DMS53 (cell line): ENCODE data around the gene CMBL.
A peak's percentile ranks its signal among the peaks of the same experiment; 100 is the strongest.
"Not testable (repeated sequence)": the region's sequence is repeated elsewhere in the genome, so short reads cannot be mapped to it uniquely, and the experiment has no call there.

Experiments used
- DNase-seq: peaks from one replicate; lab custom pipeline; 2025; lab: John Stamatoyannopoulos, UW

The CMBL gene

DNA sequence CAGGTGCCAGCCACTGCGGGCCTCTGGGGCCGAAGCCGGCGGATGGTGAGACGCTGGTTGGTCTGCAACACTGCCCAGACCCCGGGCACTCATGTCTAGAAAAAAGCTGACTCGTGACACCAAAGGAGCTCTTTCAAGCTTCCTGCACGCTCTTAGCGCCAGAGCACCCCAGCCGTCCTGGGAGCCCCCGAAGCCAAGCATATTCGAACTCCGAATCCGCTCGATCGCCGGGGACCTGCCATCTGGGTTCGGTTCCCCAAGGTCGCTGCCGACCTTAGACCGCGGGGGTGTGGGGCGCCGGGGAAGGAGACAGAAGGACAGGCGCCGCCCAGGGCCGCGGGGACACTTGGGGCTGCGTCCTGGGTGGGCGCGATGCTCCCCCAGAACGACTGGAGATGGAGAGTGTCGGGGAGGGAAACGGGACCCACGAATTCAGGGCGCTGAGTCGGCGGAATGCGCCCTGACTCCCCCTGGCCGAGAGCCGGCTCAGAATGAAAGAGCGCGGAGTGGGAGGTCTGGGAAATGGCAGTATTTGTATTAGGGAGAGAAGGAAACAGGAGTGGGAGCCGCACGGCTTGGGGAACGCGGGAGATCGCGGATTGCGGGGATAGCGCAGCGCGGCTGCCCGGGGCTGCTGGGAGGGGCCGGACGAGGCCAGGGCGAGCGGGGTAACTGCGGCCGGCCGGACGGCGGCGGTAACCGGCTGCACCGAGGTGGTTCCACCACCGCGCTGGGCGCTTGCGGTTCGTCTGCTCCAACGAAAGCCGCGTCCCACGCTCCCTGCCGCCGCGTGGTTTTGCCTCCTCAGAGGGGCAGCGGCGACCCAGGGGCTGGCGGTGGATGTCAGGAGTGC is 25.7 kb upstream of the CMBL start:
- peak; percentile 85 for DNase-seq

DNA sequence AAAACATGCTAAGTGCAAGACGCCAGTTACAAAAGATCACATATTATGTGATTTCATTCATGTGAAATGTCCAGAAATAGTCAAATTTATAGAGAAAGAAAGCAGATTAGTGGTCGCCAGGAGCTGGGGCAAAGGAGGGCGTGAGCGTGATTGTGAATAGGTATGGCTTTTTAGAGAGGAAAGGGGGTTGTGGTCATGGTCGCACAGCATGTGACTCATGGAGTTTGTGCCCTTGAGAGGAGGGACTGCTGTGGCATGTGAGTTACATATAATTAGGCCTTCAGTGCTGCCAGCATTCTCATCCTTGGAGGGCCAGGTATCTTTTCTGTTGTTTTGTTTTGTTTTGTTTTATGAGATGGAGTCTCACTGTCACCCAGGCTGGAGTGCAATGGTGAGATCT is 24.6 kb upstream of the CMBL start:
- DNase-seq: peak; percentile 59

DNA sequence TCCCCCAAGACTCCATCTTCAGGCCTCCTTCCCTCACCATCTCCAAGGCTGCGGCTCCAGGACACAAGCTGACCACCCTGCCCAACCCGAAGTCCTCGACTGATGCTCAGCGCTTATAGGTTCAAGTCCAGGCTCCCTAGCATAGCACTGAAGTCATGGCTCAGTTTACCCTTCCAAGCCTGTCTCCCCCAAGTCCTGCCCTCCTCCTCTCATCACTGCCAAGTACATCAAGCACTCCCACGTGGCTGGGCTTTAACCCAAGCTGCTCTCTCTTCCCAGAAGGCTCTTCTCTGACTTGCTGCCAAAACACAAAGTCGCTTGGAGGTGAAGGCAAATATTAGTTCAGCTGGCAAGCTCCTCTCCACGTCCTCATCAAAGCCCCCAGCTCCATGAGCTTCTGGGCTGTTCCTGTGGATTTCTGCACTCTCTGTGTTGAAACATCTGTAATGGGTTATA is 23.7 kb upstream of the CMBL start:
- DNase-seq: peak; percentile 98

DNA sequence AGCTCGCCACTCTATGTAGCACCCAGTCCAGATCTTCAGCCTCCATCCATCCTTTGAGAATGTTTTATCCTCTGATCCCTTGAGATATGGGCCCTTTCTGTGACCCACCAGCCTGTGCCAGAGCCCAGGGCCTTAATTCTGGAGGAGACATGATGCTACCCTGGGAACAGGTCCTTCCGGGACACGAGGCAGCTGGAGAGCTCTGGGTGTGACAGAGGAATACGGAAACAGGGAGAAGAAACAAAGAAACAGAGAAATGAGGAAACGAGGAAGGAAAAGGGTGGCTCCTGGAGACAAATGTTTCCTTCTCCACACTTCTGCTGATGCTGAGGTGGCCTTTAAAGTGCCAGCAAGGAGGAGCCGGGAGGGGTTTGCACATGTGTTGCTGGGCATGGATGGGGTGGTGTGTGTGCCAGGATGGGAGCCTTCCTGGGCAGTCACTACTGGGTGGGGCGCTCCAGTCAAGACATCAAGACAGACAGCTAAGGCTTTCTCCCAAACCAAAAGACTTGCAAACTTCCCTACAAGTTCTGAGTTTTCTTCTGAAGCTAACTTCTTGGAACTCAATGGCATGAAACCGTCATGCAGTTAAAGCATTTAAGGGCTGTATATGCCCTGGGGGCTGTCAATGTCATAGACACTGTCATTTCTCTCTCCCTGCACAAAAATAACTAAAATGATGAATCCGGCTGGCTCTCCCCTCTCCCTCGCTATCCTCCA is 23.0 kb upstream of the CMBL start:
- no peak for DNase-seq

DNA sequence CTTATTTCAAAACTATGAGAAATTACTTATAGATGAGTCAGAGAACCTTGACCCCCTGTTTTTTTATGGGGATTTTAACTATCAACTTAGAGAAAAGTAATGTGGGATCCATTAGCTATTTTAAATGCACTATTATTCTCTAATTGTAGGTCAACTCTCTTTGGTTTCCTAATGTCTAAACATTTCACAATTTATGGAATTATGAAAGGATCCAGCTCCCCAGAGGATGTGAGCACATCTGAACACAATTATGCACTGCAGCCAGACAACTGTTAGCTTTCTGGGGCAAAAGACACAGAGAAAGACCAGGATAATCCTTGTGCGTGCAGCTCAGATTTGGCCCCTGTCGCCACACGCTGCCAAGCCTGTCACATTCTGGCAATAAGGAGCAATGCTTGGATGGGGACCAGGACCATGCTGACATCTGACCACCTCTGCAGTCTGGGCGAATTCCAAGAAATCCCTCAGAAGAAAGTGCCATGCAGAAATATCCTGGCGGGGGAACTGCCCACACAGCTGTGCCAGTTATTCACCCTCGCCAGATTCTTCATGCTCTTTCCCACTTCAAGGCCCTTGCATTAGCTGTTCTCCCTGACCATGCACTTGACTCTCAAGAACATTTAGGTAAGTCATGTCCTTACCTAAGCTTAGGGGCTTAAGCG is 22.2 kb upstream of the CMBL start:
- DNase-seq: no peak

DNA sequence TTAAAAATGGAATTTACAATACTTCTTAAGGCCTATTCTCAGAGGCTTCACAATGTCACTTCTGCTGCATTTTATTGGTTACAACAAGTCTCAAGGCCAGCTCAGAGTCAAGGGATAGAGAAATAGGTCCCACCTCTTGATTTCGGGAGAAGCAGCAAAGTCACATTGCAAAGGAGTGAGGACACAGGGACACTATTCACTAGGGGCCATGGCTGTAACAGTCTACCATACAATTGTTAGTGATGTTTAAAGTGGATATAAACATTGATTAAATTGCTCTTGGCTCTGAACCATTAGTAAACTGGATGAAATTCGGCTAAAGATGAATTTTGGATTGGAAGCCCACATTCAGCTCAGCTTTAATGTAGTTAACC is 21.7 kb upstream of the CMBL start:
- no peak for DNase-seq

DNA sequence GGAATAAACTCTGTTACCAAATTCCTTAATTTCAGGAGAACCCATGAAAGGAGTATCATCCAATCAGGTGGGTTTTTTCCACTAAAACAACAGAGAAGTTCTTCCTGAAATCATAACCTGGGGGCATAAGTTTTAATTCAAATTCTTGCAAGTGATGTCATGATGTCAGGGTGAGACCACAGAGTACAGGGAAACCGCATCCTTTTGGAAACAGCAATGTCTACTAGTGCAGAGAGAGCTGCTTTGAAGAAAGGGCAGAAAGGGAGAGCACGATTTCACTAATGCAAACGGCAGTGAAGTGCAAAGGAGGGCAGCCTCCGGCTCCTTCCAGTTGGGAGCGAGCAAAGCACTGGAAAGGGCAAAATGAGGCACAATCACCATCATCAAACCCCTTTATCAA is 20.6 kb upstream of the CMBL start:
- no peak for DNase-seq

DNA sequence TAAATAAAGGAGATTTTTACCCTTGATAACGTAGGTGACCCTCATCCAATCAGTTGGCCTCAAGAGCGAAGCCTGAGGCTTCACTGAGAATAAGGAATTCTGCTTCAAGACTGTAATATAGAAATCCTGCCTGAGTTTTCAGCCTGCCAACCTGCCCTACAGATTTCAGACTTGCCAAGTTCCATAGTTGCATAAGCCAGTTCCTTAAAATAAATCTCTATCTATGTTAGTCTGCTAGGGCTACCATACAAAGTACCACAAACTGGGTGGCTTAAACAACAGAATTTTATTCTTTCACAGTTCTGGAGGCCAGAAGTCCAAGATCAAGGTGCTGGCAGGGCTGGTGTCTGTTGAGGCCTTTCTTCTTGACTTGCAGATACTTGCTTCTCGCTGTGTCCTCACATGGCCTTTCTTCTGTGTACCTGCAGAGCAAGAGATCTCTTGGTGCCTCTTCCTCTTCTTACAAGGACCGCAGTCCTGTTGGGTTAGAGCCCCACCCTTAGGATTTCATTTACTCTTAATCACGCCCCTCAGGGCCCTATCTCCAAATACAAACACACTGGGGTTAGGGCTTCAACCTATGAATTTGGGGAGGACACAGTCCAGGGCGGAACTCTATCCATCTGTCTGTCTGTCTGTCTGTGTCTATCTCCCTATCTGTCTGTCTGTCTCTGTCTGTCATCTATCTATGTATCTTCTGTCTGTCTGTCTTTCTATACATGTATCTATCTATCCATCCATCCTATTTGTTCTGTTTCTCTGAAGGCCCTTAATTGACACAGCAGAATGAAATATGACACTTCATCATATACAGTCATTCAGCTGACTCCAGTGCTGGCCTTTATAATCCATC is 17.0 kb upstream of the CMBL start:
- peak; percentile 51 for DNase-seq

DNA sequence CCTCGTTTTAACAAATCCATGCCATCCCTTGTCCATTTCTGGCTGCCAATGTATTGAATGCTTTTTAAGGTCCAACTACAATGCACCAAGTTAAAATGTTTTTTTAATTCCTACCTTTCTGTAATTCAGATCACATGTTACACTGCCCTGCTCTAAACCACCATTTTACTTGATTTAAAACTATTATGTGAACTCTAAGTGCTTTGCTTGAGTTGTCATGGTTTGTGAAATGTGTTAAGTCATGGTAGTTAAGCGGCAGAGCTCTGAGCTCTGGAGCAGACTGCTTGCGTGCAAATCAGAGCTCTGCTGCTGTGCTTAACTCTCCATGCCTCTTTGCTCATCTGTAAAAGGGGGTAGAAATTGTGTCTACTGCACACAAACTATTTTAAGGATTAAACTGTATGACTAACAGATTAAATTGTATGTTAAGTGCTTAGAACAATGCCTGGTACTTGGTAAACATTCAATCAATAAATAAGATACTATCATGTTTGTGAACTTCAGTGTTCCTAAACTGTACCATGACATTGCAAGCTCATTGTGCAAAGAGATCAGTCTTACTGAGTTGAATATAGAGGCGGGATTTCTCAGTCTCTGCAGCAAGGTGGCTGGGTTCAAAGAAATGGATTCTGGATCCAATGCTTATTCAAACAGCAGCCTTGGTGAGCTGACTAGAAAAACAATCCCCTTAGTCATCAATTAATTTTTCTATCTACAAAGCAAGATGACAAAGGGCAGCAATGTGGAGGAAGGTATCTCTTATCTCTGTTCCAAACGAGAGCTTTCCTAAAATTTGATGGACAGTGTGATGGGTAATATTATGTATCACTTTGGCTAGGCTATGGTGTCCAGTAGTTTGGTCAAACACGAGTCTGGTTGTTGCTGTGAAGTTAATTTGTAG is 16.1 kb upstream of the CMBL start:
- DNase-seq: peak; percentile 76

DNA sequence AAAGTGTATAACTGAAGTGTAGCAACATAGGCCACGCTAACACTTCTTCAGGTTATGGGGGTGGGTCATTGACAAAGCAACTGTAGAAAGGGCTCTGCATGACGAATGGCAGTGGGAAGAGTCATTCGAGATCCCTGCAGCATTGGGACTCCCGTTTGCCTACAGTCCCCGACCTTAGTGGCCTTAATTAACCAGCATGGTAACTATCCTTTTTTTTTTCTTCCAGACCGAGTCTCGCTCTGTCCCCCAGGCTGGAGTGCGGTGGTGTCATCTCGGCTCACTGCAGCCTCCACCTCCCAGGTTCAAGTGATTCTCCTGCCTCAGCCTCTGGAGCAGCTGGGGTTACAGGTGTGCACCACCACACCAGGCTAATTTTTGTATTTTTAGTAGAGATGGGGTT is 14.2 kb upstream of the CMBL start:
- no peak for DNase-seq

DNA sequence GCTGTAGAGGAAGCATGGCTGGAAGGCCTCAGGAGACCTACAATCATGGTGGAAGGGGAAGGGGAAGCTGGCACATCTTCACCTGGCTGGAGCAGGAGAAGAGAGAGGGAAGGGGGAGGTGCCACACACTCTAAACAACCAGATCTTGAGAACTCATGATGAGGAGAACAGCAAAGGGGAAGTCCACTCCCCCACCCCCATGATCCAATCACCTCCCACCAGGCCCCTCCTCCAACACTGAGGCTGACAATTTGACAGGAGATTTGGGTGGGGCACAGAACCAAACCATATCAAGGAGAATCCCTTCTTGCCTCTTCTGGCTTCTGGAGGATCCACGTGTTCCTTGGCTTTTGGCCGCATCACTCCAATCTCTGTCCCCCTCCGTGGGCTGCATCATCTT is 13.1 kb upstream of the CMBL start:
- DNase-seq: no peak

DNA sequence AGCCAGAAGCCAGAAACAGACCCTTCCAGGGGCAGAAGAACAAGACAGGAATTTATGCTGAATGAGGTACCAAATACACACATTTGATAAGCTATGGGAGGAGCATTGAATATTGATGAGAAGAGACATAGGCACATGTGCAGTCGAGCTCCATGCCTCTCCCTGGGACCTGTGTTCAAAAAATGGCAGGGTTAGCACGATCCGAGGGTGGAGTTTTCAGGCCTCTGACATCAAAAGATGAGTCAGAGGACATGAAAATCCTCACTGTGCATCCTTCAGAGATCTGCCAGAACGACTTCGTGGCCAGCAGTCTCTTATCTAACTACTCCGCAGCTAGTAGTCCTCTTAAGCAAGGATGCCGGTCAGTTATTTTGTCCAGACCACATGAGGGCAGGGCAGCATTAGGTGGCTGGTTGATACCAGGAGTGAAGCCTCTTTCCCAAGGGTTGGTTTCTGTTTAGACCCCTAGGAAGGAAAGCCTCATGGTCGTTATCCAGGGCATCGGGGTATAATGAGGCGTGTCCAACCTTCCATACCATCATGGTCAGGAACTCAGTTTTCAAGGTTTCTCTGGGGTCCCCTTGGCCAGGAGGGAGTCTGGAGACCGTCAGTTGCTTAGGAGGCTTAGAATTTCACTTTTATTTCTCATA is 11.6 kb upstream of the CMBL start:
- no peak for DNase-seq

DNA sequence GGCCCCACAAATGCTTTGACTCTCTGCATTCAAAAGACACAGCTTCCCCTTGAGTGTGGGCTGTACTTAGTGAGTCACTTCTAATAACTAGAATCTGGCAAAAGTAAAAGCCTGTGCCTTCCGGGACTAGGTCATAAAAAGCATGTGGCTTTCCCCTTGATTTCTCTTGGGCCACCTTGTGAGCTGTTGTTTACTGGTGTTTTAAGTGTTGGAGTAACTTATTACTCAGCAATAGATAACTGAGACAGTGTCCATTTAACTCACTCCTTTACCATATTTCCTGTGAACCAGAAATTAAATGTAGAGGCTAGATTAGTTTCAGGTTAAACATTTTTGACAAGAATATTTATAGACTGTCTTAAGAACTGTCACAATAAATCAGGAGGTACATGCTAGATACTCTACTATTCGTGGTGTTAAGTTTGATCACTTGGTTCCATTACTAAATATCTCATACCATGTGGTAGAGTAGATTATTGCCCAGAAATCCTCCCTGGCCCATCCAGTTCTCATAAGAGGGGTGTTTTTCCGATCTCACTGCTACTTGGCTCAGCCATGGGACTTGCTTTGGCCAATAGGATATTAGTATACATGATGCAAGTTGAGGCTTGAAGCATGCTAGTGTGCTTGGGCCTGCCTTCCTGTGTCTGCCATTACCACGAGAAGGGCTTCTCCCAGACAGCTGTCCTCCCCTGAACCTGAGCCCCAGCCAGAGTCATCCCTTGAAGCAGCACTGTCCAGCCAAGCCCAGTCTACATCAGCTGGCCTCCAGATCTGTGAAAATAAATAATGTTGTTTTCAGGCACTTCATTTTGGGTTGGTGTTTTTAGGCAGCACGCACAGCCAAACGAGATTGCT is 10.4 kb upstream of the CMBL start:
- DNase-seq: no peak

DNA sequence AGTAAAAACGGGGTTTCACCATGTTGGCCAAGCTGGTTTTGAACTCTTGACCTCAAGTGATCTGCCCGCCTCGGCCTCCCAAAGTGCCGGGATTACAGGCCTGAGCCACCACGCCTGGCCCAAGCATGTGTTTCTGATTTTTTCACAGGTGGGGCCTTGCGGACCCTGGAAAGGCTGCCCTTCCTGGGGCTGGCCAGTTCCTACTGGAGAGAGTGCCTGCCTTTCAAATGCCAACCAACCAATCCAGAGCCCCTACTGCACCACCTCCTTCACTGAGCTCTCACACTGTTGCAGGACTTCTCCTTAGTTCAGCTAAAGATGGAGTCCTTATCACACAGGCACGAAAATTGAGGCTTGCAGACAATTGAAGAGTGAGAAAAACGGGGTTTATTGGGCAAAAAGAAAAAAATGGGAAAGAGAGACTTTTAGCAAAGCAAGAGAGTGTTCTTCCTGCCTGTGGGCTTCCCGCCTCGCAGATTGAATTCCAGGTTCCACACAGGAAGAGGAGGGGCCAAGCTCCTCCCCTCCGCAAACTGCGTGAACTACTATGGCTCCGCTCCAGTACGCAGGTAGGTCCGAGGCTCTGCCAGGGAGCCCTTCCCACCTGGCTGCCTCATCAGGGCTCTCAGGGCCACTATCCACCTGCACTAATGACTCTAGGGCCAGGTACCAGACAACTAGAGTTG is 8.3 kb upstream of the CMBL start:
- no peak for DNase-seq

DNA sequence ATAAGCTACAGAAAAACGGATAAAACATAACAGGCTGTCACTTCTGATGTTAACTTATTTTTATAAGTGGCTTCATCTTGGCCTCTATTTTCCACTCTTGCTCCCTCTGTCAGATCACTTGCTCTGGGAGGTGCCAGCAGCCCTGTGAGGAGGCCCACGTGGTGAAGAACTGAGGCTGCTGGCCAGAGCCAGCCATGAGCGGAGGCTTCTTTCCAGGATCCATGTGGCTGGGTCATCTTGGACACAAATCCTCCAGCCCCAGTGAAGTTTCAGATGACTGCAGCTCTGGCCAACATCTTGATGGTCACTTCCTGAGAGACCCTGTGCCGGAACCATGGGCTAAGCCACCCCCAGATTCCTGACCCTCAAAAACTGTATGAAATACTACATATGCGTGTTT is 7.5 kb upstream of the CMBL start:
- no peak for DNase-seq

DNA sequence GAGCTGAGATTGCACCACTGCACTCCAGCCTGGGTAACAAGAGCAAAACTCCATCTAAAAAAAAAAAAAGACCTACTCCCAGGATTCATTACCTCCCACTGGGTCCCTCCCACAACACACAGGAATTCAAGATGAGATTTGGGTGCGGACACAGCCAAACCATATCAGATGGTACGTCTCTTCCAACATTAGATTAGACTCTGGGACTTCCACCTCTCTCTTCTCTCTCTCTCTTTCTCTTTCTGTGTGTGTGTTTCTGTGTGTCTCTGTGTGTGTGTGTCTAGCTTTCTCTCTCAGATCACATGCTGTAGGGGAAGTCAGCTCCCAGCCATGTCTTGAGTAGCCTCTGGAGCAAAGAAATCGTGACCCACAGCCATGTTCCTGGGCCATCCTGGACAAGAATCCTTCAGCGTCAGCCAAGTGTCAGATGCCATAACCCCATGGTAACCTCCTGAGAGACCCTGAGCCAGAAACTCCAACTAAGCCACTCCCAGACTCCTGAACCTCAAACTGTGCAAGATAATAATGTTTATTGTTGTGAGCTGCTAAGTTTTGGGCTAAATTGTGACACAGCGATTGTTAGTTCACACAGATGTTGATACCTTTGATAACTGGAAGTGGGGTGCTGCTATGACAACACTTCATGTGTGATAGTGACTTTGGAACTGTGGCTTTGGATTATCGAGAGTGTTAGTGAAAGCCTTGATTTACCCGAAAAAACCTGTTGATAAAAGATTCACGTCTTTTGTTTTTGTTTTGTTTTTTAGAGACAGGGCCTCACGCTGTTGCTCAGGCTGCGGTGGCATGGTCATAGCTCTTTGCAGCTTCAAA is 4.1 kb upstream of the CMBL start:
- no peak for DNase-seq

DNA sequence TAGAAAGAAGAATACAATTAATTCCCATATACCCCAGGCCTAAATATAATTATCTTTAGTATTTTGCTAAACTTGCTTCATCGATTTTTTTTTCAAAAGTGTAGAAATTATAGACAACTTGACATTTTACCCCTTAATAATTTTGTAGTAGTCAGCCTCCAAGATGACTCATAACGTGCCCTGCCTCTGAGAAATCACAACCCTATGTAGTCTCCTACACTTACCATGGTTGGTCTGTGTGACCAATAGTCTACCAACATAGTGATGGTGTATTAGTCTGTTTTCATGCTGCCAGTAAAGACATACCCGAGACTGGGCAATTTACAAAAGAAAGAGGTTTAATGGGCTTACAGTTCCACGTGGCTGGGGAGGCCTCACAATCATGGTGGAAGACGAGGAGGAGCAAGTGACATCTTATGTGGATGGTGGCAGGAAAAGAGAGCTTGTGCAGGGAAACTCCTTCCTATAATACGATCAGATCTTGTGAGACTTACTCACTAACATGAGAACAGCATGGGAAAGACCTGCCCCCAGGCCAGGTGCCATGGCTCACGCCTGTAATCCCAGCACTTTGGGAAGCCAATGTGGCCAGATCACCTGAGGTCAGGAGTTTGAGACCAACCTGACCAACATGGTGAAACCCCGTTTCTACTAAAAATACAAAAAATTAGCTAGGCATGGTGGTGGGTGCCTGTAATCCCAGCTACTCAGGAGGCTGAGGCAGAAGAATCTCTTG is 3.3 kb upstream of the CMBL start:
- DNase-seq: not testable (repeated sequence)
